Activated B cell treated with CpG ODN at 0.5 μM for 24 hours (primary cell): ENCODE data around the gene RRAGC. TPM values are rescaled to one million over a fixed set of nuclear protein-coding genes. Genes with fewer than 3 reads are reported as not detected.

Source experiments
- ATAC-seq: fragments of 200-7000 bp; cut with Tn5 transposase; one replicate; pipeline ENCODE4 v1.10.0; 2021; ENCODE audit warnings: low read depth, mild to moderate bottlenecking, moderate library complexity
- CTCF ChIA-PET: fragments of 350-600 bp; sonication (Branson Sonifier 250); formaldehyde crosslinking; loops from one replicate; lab custom pipeline; 2021; ENCODE audit warnings: antibody characterized with exemption; lab: Charles Lee
- POLR2A ChIA-PET: fragments of 350-600 bp; sonication (Branson Sonifier 250); formaldehyde crosslinking; loops from one replicate; lab custom pipeline; 2021; ENCODE audit warnings: antibody characterized with exemption; lab: Charles Lee
- DNase-seq: peaks from one replicate; pipeline ENCODE4 v3.0.0; 2022
- H3K27ac Mint-ChIP-seq: one replicate; pipeline ENCODE4 v1.8.0; 2020; ENCODE audit warnings: mixed read lengths
- H3K27me3 Mint-ChIP-seq: one replicate; pipeline ENCODE4 v1.8.0; 2021; ENCODE audit warnings: mixed read lengths
- H3K36me3 Mint-ChIP-seq: one replicate; pipeline ENCODE4 v1.8.0; 2021; ENCODE audit warnings: low read depth, mixed read lengths
- H3K4me1 Mint-ChIP-seq: one replicate; pipeline ENCODE4 v1.8.0; 2021; ENCODE audit warnings: mixed read lengths
- H3K4me3 Mint-ChIP-seq: one replicate; pipeline ENCODE4 v1.8.0; 2020; ENCODE audit warnings: mild to moderate bottlenecking, mixed read lengths
- H3K9me3 Mint-ChIP-seq: one replicate; pipeline ENCODE4 v1.8.0; 2020; ENCODE audit warnings: mixed read lengths
- intact Hi-C: fragments of 100-400 bp; cut with micrococcal nuclease; formaldehyde crosslinking; loops from one replicate; pipeline ENCODE4 v1.15.1; 2024
- total RNA-seq: library from RNA; stranded (reverse); gene quantifications from 2 replicates; pipeline ENCODE4 v1.2.3, GENCODE V29; 2022
- TF ChIP-seq, protein P1 (sequence below): fragments of 200-600 bp; IDR thresholded peaks from one replicate; pipeline ENCODE4 v1.8.0; 2022; ENCODE audit warnings: antibody characterized with exemption, mild to moderate bottlenecking

The RRAGC gene
- total RNA-seq, 1 donor from 2014 or later = 35.9 TPM

DNA sequence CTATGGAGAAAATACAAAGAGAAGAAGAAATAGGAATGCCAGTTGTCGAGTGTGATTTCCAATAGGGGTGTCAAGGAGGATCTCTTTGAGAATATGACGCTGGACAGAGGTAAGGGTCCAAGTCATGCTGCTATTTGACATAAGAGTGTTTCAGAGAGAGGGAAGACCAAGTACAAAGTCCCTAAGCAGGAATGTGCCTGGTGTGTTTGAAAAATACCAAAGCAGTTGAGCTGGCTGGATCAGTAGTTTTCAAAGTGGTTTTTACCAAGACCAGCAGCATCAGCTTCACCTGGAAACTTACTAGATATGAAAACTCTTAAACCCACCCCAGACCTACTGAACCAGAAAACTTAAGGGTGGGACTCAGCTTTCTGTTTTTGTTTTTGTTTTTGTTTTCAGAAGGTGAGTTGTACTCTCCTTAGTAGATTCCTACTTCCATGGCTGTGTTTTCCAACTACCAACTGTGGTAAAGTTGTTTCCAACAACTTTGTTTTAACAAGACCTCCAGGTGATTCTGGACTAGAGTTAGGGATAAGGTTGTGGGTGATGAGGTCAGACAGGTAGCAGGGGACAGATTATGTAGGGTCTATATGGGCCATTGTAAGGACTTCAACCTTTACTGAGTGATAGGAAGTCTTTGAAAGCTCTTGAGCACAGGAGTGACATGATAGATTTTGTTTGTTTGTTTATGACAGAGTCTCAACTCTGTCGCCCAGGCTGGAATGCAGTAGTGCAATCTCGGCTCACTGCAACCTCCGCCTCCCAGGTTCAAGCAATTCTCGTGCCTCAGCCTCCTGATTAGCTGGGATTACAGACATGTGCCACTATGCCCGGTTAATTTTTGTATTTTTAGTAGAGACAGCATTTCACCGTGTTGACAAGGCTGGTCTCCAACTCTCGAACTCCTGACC, 29.1 kb upstream of the RRAGC start:
- intact Hi-C loops = no loop called here

DNA sequence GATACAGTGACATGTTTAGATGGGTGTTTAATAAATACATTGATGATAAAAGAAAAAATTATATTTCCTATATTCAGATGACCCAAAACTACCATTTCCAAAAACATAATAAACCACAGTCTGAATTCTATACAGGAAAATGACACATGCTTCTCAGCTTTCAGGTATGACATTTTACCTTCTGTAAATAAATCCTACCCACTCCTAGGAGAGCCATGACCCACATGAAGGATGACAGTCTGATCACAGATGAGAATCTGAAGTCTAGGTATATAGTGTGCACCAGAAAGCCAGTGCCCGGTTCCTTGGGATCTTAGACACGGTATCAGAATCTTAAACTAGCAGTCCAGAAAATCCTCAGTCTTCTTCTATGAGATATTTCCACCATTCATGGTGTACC, 25.5 kb upstream of the RRAGC start:
- CTCF ChIA-PET = no interaction called here
- no peaks in the 10 kb centered on the region for H3K27me3 Mint-ChIP-seq
- POLR2A ChIA-PET = no interaction called here
- H3K27ac Mint-ChIP-seq = no peak overlapping the region
- TF ChIP-seq, protein P1, sequence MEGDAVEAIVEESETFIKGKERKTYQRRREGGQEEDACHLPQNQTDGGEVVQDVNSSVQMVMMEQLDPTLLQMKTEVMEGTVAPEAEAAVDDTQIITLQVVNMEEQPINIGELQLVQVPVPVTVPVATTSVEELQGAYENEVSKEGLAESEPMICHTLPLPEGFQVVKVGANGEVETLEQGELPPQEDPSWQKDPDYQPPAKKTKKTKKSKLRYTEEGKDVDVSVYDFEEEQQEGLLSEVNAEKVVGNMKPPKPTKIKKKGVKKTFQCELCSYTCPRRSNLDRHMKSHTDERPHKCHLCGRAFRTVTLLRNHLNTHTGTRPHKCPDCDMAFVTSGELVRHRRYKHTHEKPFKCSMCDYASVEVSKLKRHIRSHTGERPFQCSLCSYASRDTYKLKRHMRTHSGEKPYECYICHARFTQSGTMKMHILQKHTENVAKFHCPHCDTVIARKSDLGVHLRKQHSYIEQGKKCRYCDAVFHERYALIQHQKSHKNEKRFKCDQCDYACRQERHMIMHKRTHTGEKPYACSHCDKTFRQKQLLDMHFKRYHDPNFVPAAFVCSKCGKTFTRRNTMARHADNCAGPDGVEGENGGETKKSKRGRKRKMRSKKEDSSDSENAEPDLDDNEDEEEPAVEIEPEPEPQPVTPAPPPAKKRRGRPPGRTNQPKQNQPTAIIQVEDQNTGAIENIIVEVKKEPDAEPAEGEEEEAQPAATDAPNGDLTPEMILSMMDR = no peak
- ATAC-seq (no peak), DNase-seq (no peak)
- H3K36me3 Mint-ChIP-seq = no peaks in the 10 kb centered on the region
- intact Hi-C loops = no loop called here
- H3K4me1 Mint-ChIP-seq = no peaks in the 10 kb centered on the region
- no peak overlapping the region for H3K4me3 Mint-ChIP-seq
- no peaks in the 10 kb centered on the region for H3K9me3 Mint-ChIP-seq

More for the DNA sequence above, 29.1 kb upstream of the RRAGC start:
- Mint-ChIP-seq H3K4me1 (no peaks in the 10 kb centered on the region), H3K4me3 (no peak overlapping the region), H3K36me3 (no peaks in the 10 kb centered on the region), H3K27ac (no peak overlapping the region), H3K27me3 (no peaks in the 10 kb centered on the region), H3K9me3 (no peaks in the 10 kb centered on the region)
- TF ChIP-seq, protein P1 = no peak
- ChIA-PET CTCF (no interaction called here), POLR2A (no interaction called here)
- no peak for ATAC-seq
- no peak for DNase-seq

DNA sequence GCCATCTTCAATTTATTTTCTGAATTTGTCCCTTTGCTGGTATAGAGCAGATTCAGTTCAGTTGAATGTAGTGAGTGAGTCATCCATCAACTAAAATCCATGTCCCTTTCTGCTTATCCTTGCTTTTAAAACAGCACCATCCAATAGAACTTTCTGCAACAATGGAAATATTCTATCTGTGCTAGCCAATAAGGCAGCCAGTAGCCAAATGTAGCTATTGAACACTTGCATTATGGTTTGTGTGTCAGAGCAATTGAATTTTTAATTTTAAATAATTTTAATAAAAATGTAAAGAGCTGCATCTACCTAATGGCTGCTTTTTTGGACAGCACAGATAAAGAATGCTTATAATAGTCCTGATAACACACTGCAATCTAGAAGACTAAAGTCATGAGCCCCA, 21.9 kb upstream of the RRAGC start, which contains the start of gene GJA9:
TSS of gene GJA9 (minus strand) at position 101 of the 400 bp plus-strand sequence. CDS start 5,489 bp downstream, outside the sequence.
- no peaks in the 10 kb centered on the region for H3K27me3 Mint-ChIP-seq
- DNase-seq = no peak
- no peak for ATAC-seq
- no peaks in the 10 kb centered on the region for H3K4me1 Mint-ChIP-seq
- H3K9me3 Mint-ChIP-seq = no peaks in the 10 kb centered on the region
- TF ChIP-seq, protein P1 = no peak
- H3K36me3 Mint-ChIP-seq = no peaks in the 10 kb centered on the region
- H3K27ac Mint-ChIP-seq = no peak within 1 kb of the TSS
- intact Hi-C loops = no loop called here
- H3K4me3 Mint-ChIP-seq = no peak within 1 kb of the TSS
- ChIA-PET POLR2A (no interaction called here), CTCF (no interaction called here)

DNA sequence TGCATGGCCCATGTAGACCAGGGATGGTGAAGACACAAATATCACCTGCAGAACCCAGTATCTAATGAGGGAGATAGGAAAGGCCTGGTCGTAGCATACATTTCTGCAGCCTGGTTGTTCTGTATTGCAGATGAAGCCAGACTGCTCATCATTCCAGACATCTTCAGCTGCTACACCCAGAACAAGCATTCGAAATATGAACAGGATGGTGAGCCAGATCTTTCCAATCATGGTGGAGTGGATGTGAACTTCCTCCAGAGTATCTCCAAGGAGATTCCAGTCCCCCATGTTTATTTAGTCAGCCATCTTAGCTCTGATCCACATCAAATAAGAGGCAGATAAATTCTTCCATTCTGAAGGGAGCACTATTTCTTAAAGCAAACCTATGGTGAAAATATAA, 16.2 kb upstream of the RRAGC start:
- intact Hi-C loops = loop anchor here (10.0 kb wide), 1 partner anchor 389 kb away; no protein-coding TSS in a partner anchor
- Mint-ChIP-seq H3K4me3 (no peak overlapping the region), H3K27me3 (no peaks in the 10 kb centered on the region), H3K9me3 (no peaks in the 10 kb centered on the region), H3K27ac (no peak overlapping the region), H3K36me3 (peaks cover 4% of the 10 kb centered on the region), H3K4me1 (peaks cover 23% of the 10 kb centered on the region)
- CTCF ChIA-PET = interaction anchor here (0.6 kb wide), 1 partner anchor 21 kb away, joined by 3 read pairs; no protein-coding TSS in a partner anchor
- TF ChIP-seq, protein P1 = no peak
- ATAC-seq = no peak
- POLR2A ChIA-PET = interaction anchor here (0.5 kb wide), 1 partner anchor 10 kb away, joined by 4 read pairs; no protein-coding TSS in a partner anchor
- DNase-seq = no peak
